Ectodermal cell (in vitro differentiated cells): ENCODE measurements around the gene ZNF385D.

ENCODE experiments used
- H3K27ac ChIP-seq: 2 replicates; pipeline ENCODE4 v1.7.0; 2013; ENCODE audit warnings: mild to moderate bottlenecking, low read depth, low read length; ENCODE audit not compliant: insufficient read depth, poor library complexity, severe bottlenecking
- H3K27me3 ChIP-seq: 2 replicates; pipeline ENCODE4 v1.7.0; 2013; ENCODE audit warnings: mild to moderate bottlenecking, low read length; ENCODE audit not compliant: insufficient read depth, control insufficient read depth, poor library complexity, severe bottlenecking
- H3K36me3 ChIP-seq: one replicate; pipeline ENCODE4 v1.7.0; 2013; ENCODE audit warnings: low read length; ENCODE audit not compliant: control insufficient read depth, insufficient read depth
- H3K4me1 ChIP-seq: one replicate; pipeline ENCODE4 v1.7.0; 2013; ENCODE audit warnings: low read length; ENCODE audit not compliant: control insufficient read depth, insufficient read depth
- H3K4me3 ChIP-seq: 2 replicates; pipeline ENCODE4 v1.7.0; 2013; ENCODE audit warnings: low read depth, low read length, control low read depth; ENCODE audit not compliant: insufficient read depth
- H3K9me3 ChIP-seq: 2 replicates; pipeline ENCODE4 v1.7.0; 2013; ENCODE audit warnings: mild to moderate bottlenecking, low read length, moderate library complexity; ENCODE audit not compliant: control insufficient read depth
- WGBS, 2 experiments: methylation state at CpG; one replicate each; pipeline ENCODE4 v1.1.7; 2013; ENCODE audit warnings: missing lambda C conversion rate in 2 of 2; 5-methylcytosine and 5-hydroxymethylcytosine counted together

ZNF385D gene

DNA sequence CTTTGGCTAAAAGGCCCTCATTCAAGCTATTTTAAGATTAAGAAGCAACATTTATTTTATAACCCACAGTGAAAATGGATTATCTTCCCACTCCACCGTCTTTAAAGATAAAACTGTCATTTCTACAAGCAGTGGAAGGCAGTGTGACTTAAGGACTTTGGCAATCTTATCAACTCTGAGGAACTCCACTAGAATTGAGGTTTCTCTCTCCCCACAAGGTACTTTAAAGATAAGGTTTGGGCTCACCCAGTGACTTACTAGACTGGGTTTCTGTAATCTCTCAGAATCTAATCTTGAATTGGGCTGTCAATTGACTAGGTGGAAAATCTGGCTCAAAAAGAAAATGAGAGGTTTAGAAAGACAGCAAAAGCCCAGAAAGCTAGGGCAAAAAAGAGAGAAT lies 21.7 kb downstream of the ZNF385D start:
- no peak overlapping the region for H3K27ac ChIP-seq
- H3K4me3 ChIP-seq = no peak overlapping the region
- H3K9me3 ChIP-seq = no peaks in the 10 kb centered on the region
- 96 to 100% methylated on average over 1 of the region's 1 CpG for WGBS, 2 experiments
- no peaks in the 10 kb centered on the region for H3K36me3 ChIP-seq
- H3K27me3 ChIP-seq = no peaks in the 10 kb centered on the region
- H3K4me1 ChIP-seq = no peaks in the 10 kb centered on the region

DNA sequence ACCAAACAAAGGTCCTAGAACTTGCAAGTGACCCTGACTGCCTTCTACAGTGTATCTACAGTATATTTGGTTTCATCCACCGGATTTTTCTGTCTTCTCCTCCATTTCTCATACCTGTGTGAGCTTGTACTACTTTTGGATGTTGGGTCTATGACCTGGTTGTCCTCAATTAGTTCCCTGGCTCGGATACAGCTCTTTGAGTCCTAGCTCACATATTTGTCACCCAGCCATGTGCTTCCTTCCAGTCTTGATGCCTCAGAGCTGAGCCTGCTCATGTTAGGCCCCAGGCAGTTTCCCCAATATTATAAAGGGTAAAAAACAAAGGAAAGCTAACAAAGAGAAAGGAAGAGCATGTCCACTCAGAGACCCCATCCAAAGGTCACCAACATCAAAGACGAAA lies 28.2 kb downstream of the ZNF385D start:
- 81 to 94% methylated on average over 3 of the region's 3 CpGs for WGBS, 2 experiments
- H3K4me3 ChIP-seq = no peak overlapping the region
- no peaks in the 10 kb centered on the region for H3K36me3 ChIP-seq
- no peaks in the 10 kb centered on the region for H3K27me3 ChIP-seq
- no peak overlapping the region for H3K27ac ChIP-seq
- no peaks in the 10 kb centered on the region for H3K4me1 ChIP-seq
- no peaks in the 10 kb centered on the region for H3K9me3 ChIP-seq

DNA sequence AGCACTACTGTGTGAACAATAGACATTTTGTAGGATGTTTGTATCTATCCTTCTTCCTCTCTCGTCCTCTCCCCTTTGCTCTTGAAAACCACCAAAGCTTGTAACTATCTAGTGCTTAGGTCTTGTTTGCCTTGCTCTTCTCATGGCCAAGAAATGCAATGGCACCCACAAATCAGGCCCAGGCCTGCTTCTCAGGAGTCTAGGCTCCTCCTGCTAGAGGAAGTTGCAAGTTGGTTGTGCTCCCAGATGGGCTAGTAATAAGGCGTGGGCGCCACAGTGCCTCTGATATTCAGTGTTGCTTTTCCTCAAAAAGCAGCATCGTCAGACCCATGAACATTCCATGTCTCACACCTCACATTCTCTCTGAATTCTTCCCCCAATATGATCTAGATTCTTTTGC lies 28.7 kb downstream of the ZNF385D start:
- H3K27ac ChIP-seq = no peak overlapping the region
- no peaks in the 10 kb centered on the region for H3K27me3 ChIP-seq
- 89 to 96% methylated on average over 4 of the region's 4 CpGs for whole genome bisulfite sequencing, 2 experiments
- H3K36me3 ChIP-seq = no peaks in the 10 kb centered on the region
- no peaks in the 10 kb centered on the region for H3K4me1 ChIP-seq
- H3K4me3 ChIP-seq = no peak overlapping the region
- H3K9me3 ChIP-seq = no peaks in the 10 kb centered on the region

GRCh38 chr3:21718943-21719591 lies 31.9 kb downstream of the ZNF385D start:
- no peaks in the 10 kb centered on the region for H3K9me3 ChIP-seq
- no peaks in the 10 kb centered on the region for H3K36me3 ChIP-seq
- H3K27me3 ChIP-seq = no peaks in the 10 kb centered on the region
- 71 to 72% methylated on average over 6 of the region's 6 CpGs for WGBS, 2 experiments
- no peak overlapping the region for H3K4me3 ChIP-seq
- no peak overlapping the region for H3K27ac ChIP-seq
- H3K4me1 ChIP-seq = no peaks in the 10 kb centered on the region

DNA sequence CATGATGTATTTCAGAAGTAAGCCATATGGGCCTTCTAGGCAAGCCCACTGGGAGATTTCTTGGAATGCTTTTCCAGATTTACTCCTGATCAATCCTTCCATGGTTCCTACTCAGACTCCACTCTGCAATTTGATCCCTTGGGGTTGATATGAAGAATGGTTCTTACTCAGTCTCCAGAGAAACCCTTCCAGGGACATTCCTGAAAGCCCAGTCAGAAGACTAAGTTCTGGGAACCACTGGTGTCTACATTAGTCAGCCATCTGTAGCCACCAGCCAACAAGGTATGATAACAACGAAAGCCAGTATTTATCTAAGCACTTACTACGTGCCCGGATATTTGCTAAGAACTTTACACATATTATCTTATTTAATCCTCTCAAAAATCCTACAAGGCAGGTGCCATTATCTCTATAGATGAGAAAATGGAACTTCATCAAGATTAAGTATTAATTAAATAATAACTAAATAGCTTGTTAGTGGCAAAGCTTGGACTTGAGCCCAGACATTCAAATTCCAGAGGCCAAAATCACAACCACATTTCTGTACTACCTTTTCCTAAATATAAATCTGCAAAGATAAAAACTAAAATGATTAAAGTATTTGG lies 32.7 kb downstream of the ZNF385D start:
- H3K27ac ChIP-seq = no peak overlapping the region
- WGBS, 2 experiments = 87 to 90% methylated on average over 3 of the region's 3 CpGs
- H3K9me3 ChIP-seq = no peaks in the 10 kb centered on the region
- H3K4me1 ChIP-seq = no peaks in the 10 kb centered on the region
- no peaks in the 10 kb centered on the region for H3K27me3 ChIP-seq
- no peak overlapping the region for H3K4me3 ChIP-seq
- no peaks in the 10 kb centered on the region for H3K36me3 ChIP-seq

DNA sequence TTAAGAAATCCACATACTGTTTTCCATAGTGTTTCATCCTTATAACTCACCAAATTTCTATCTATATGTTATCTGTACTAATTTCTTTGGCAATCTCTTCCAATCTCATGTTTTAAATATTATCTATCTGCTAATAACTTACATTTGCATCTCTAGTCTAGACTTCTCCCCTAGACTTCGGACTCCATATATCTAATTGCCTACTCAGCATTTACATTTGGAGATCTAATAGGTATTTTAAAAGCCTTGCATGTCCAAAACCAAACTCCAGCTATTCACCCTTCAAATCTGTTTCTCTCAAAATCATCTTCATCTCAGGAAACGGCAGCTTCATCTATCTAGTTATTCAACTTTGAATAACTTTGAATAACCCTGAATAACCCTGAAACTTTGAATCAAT lies 35.3 kb downstream of the ZNF385D start:
- no peaks in the 10 kb centered on the region for H3K4me1 ChIP-seq
- WGBS, 2 experiments = 20 to 50% methylated on average over 2 of the region's 2 CpGs

GRCh38 chr3:21705769-21706168 lies 45.2 kb downstream of the ZNF385D start:
- Histone ChIP-seq H3K27ac (no peak overlapping the region), H3K4me1 (no peaks in the 10 kb centered on the region), H3K36me3 (no peaks in the 10 kb centered on the region), H3K27me3 (no peaks in the 10 kb centered on the region), H3K4me3 (no peak overlapping the region), H3K9me3 (no peaks in the 10 kb centered on the region)
- 50 to 63% methylated on average over 2 to 3 of the region's 3 CpGs for WGBS, 2 experiments

More for the DNA sequence above, 35.3 kb downstream of the ZNF385D start:
- Histone ChIP-seq H3K4me3 (no peak overlapping the region), H3K36me3 (no peaks in the 10 kb centered on the region), H3K27me3 (no peaks in the 10 kb centered on the region), H3K9me3 (no peaks in the 10 kb centered on the region), H3K27ac (no peak overlapping the region)

DNA sequence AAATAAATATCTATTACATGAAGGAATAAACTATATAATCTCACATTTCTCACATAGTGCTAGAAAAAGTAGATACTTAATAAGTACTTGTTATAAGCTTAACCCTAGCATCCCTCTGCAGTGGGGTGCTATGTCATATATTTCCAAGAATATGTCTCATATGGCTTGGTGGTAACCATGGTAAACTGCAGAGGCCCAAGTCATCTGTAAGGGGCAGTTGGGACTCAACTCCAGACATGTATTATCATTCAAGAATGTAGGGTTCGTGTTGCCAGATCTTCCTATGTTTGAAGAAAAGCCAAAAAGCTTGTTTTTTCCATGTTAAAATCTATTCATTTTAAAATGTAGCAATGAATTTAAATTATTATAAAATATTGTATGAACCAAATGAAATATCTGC lies 46.2 kb downstream of the ZNF385D start:
- Histone ChIP-seq H3K4me1 (no peaks in the 10 kb centered on the region), H3K27ac (no peak overlapping the region), H3K4me3 (no peak overlapping the region), H3K9me3 (no peaks in the 10 kb centered on the region), H3K36me3 (no peaks in the 10 kb centered on the region), H3K27me3 (no peaks in the 10 kb centered on the region)
- WGBS, 2 experiments = no CpG with 5 or more reads among the region's 1 CpG

- no peak overlapping the region for H3K27ac ChIP-seq
- H3K4me3 ChIP-seq = no peak overlapping the region
- H3K9me3 ChIP-seq = no peaks in the 10 kb centered on the region
- 82 to 93% methylated on average over 2 of the region's 2 CpGs for WGBS, 2 experiments
- no peaks in the 10 kb centered on the region for H3K36me3 ChIP-seq
- no peaks in the 10 kb centered on the region for H3K4me1 ChIP-seq
- no peaks in the 10 kb centered on the region for H3K27me3 ChIP-seq
These were observed 47.7 kb downstream of the ZNF385D start for GRCh38 chr3:21703291-21703690.

DNA sequence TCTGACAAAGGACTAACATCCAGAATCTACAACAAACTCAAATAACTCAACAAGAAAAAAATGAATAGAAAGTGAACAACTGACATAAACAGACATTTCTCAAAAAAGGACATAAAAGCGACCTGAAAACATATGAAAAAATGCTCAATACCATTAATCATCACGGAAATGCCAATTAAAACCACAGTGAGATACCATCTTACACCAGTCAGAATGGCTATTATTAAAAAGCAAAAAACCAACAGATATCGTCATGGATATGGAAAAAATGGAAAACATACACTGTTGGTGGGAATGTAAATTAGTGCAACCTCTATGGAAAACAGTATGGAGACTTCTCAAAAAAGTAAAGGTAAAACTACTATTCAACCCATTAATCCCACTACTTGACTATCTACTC lies 53.3 kb downstream of the ZNF385D start:
- Histone ChIP-seq H3K36me3 (no peaks in the 10 kb centered on the region), H3K27me3 (no peaks in the 10 kb centered on the region), H3K4me3 (no peak overlapping the region), H3K4me1 (no peaks in the 10 kb centered on the region), H3K27ac (no peak overlapping the region), H3K9me3 (no peaks in the 10 kb centered on the region)
- 47 to 48% methylated on average over 2 of the region's 3 CpGs for WGBS, 2 experiments
